Endodermal cell (in vitro differentiated cells): ENCODE results near the gene ANP32A. TPM values are rescaled to one million over a fixed set of nuclear protein-coding genes. Genes with fewer than 3 reads are reported as not detected.
A peak's percentile ranks its signal among the peaks of the same experiment; 100 is the strongest.

Experiments
- DNase-seq: peaks from one replicate; pipeline ENCODE4 v3.0.0-alpha.2; 2017
- H3K27ac ChIP-seq: 2 replicates; pipeline ENCODE4 v1.5.1; 2013; ENCODE audit warnings: mild to moderate bottlenecking, low read depth, low read length, moderate library complexity
- H3K27me3 ChIP-seq: 2 replicates; pipeline ENCODE4 v1.6.1; 2013; ENCODE audit warnings: mild to moderate bottlenecking, low read length, moderate library complexity; ENCODE audit not compliant: insufficient read depth, control insufficient read depth, poor library complexity, severe bottlenecking
- H3K36me3 ChIP-seq: 2 replicates; pipeline ENCODE4 v1.7.0; 2013; ENCODE audit warnings: mild to moderate bottlenecking, low read length, moderate library complexity; ENCODE audit not compliant: control insufficient read depth, insufficient read depth
- H3K4me1 ChIP-seq: one replicate; pipeline ENCODE4 v1.7.0; 2013; ENCODE audit warnings: low read length; ENCODE audit not compliant: control insufficient read depth, insufficient read depth
- H3K4me3 ChIP-seq: 2 replicates; pipeline ENCODE4 v1.5.1; 2013; ENCODE audit warnings: mild to moderate bottlenecking, low read length, moderate library complexity
- H3K9ac ChIP-seq: 2 replicates; pipeline ENCODE4 v1.6.1; 2013; ENCODE audit warnings: mild to moderate bottlenecking, low read length, moderate library complexity; ENCODE audit not compliant: poor library complexity, severe bottlenecking; ENCODE audit errors: extremely low read depth
- H3K9me3 ChIP-seq: 2 replicates; pipeline ENCODE4 v1.6.1; 2013; ENCODE audit warnings: mild to moderate bottlenecking, low read length, moderate library complexity; ENCODE audit not compliant: control insufficient read depth
- H3K27ac Mint-ChIP-seq: 2 replicates; pipeline ENCODE4 v1.8.0; 2020; ENCODE audit warnings: mixed read lengths
- H3K27me3 Mint-ChIP-seq: 2 replicates; pipeline ENCODE4 v1.8.0; 2021; ENCODE audit warnings: mild to moderate bottlenecking, mixed read lengths; ENCODE audit not compliant: insufficient read depth
- H3K36me3 Mint-ChIP-seq: 2 replicates; pipeline ENCODE4 v1.8.0; 2020; ENCODE audit warnings: low read depth, mixed read lengths
- H3K4me1 Mint-ChIP-seq: 2 replicates; pipeline ENCODE4 v1.8.0; 2020; ENCODE audit warnings: mixed read lengths
- H3K4me3 Mint-ChIP-seq: 2 replicates; pipeline ENCODE4 v1.8.0; 2020; ENCODE audit warnings: mild to moderate bottlenecking, moderate library complexity, mixed read lengths
- H3K9me3 Mint-ChIP-seq: 2 replicates; pipeline ENCODE4 v1.8.0; 2020; ENCODE audit warnings: mild to moderate bottlenecking, mixed read lengths
- WGBS, 2 experiments: methylation state at CpG; one replicate each; pipeline versions ENCODE4 v1.1.5 to v1.1.7; 2013; ENCODE audit warnings: missing lambda C conversion rate in 2 of 2, mixed read lengths in 1 of 2; ENCODE audit not compliant: insufficient coverage in 1 of 2, insufficient read length in 1 of 2; 5-methylcytosine and 5-hydroxymethylcytosine counted together
- total RNA-seq, 2 donors: library from RNA; stranded (reverse); fragmentation: NEBNext Ultra II Directional in 1 of 2; extraction: Animal tissue kit (Norgen Biotek cat#: 25700) in 1 of 2; gene quantifications; 2 replicates in 1 of 2; 3 replicates in 1 of 2; pipeline ENCODE4 v1.2.1, GENCODE V29; 2021
- TF ChIP-seq, protein P1 (sequence below): fragments of 200-600 bp; sonication (generic); conservative IDR thresholded peaks from 2 replicates; pipeline ENCODE4 v1.5.0; 2021; ENCODE audit warnings: antibody characterized with exemption, mild to moderate bottlenecking

ANP32A gene
- total RNA-seq, 2 donors from 2014 or later: 346 to 385 TPM

DNA sequence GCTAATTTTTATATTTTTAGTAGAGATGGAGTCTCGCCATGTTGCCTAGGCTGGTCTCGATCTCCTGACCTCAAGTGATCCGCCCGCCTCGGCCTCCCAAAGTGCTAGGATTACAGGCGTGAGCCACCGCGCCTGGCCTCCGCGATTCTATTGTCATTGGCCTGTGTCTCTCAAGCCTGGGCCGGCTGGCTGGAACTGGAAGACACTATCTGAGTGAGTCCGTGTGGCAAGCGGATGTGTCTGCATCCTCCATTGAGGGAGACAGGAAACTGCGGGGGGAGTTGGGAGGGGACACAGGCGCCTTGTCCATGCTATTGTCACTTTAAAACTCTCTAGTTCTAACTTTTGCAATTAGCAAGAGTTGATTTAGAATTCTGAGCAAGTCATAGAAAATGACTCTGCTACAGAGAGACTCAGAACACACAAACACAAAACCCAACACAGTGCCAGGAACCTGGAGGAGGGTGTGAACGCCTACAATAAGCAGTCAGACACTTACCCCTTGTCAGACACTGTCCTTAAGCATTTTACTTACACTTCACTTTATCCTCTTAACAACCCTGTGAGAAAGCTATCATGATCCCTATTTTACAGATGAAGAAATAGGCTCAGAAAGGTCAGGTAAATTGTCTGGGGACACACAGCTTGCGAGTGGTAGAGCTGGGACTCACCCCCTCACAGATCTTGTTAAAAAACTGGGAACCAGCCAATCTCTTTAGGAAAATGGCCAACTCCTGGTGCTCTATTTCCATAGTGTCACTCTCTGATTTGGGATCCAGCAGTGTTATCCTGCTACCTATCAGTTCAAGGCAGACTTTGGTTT is 38.7 kb downstream of the ANP32A start:
- H3K4me3 Mint-ChIP-seq: no peak overlapping the region
- no peaks in the 10 kb centered on the region for H3K9me3 Mint-ChIP-seq
- WGBS, 2 experiments: 89 to 96% methylated on average over 8 to 17 of the region's 17 CpGs
- Histone ChIP-seq H3K27ac (no peak overlapping the region), H3K4me1 (no peaks in the 10 kb centered on the region), H3K9me3 (no peaks in the 10 kb centered on the region), H3K4me3 (no peak overlapping the region), H3K27me3 (no peaks in the 10 kb centered on the region), H3K9ac (no peak overlapping the region), H3K36me3 (peaks cover 98% of the 10 kb centered on the region)
- H3K27me3 Mint-ChIP-seq: no peaks in the 10 kb centered on the region
- DNase-seq: peak; percentile 37
- TF ChIP-seq, protein P1, sequence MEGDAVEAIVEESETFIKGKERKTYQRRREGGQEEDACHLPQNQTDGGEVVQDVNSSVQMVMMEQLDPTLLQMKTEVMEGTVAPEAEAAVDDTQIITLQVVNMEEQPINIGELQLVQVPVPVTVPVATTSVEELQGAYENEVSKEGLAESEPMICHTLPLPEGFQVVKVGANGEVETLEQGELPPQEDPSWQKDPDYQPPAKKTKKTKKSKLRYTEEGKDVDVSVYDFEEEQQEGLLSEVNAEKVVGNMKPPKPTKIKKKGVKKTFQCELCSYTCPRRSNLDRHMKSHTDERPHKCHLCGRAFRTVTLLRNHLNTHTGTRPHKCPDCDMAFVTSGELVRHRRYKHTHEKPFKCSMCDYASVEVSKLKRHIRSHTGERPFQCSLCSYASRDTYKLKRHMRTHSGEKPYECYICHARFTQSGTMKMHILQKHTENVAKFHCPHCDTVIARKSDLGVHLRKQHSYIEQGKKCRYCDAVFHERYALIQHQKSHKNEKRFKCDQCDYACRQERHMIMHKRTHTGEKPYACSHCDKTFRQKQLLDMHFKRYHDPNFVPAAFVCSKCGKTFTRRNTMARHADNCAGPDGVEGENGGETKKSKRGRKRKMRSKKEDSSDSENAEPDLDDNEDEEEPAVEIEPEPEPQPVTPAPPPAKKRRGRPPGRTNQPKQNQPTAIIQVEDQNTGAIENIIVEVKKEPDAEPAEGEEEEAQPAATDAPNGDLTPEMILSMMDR: no peak
- peaks cover 21% of the 10 kb centered on the region for H3K4me1 Mint-ChIP-seq
- H3K27ac Mint-ChIP-seq: peak overlapping the region; percentile 60
- H3K36me3 Mint-ChIP-seq: peaks cover 86% of the 10 kb centered on the region

DNA sequence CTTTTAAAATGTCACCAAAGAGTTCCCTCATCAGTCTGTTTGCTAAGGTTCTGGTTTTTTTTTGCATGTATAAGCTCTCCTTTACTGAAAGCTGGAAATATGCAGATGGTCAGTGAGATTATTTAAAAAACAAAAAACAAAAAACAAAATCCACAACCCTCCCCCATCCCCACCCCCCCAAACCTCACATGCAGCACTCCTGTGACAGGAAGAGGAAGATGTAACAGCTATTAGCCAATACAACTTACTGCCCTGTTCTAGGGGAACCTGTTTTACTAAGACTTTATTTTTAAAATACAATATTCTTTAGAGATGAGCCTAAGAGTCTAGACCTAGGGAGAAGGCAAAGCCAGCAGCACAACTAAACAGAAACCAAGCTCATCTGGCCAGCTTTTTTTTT is 39.5 kb downstream of the ANP32A start:
- peak; percentile 10 for DNase-seq
- Mint-ChIP-seq H3K27ac (no peak overlapping the region), H3K4me1 (peaks cover 21% of the 10 kb centered on the region), H3K4me3 (no peak overlapping the region), H3K27me3 (no peaks in the 10 kb centered on the region), H3K9me3 (no peaks in the 10 kb centered on the region), H3K36me3 (peaks cover 78% of the 10 kb centered on the region)
- TF ChIP-seq, protein P1: no peak
- H3K9ac ChIP-seq: no peak overlapping the region
- H3K4me1 ChIP-seq: no peaks in the 10 kb centered on the region
- H3K9me3 ChIP-seq: no peaks in the 10 kb centered on the region
- peaks cover 95% of the 10 kb centered on the region for H3K36me3 ChIP-seq
- no peak overlapping the region for H3K4me3 ChIP-seq
- H3K27ac ChIP-seq: no peak overlapping the region
- H3K27me3 ChIP-seq: no peaks in the 10 kb centered on the region

DNA sequence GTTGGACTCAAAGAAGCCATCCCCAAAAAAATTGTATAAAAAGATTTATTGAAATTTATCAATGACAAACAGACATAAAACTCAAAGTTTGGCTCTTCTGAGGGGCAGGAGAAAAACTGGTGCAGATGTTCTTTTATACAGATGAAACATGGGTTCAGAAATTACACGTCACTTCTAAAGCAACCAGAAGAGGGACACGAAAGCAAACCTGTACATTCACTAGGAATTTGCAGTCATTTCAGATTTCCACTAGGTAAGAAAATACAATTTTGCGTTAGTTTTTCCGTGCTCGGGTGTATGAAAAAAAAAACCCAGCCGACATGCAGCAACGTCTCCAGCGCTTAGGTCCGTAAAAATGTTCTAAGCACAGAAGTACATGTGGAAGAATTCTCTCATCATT is 41.8 kb downstream of the ANP32A start:
- TF ChIP-seq, protein P1: peak; percentile 44
- Mint-ChIP-seq H3K9me3 (no peaks in the 10 kb centered on the region), H3K27ac (no peak overlapping the region), H3K36me3 (peaks cover 56% of the 10 kb centered on the region), H3K27me3 (no peaks in the 10 kb centered on the region), H3K4me3 (no peak overlapping the region), H3K4me1 (peaks cover 5% of the 10 kb centered on the region)
- Histone ChIP-seq H3K27me3 (no peaks in the 10 kb centered on the region), H3K4me3 (no peak overlapping the region), H3K4me1 (no peaks in the 10 kb centered on the region), H3K36me3 (peaks cover 73% of the 10 kb centered on the region), H3K9ac (no peak overlapping the region), H3K9me3 (no peaks in the 10 kb centered on the region), H3K27ac (no peak overlapping the region)
- WGBS, 2 experiments: 97 to 99% methylated on average over 9 of the region's 9 CpGs
- DNase-seq: no peak
